Keratinocyte (primary cell): ENCODE measurements around the gene PRDM11. TPM values are rescaled to one million over a fixed set of nuclear protein-coding genes. Genes with fewer than 3 reads are reported as not detected.

Experiments used
- DNase-seq: peaks from one replicate; pipeline ENCODE4 v3.0.0-alpha.2; 2011; ENCODE audit warnings: low read depth, missing footprints, low spot score
- FAIRE-seq: peaks from 2 replicates; lab custom pipeline; 2011; peaks lifted over from hg19 to GRCh38; lab: Jason Lieb, UNC
- H2AFZ ChIP-seq: 2 replicates; pipeline ENCODE4 v1.6.0; 2012; ENCODE audit warnings: low read length, control low read depth, inconsistent platforms; ENCODE audit not compliant: control insufficient read depth
- H3K27ac ChIP-seq: 2 replicates; pipeline ENCODE4 v1.5.1; 2011; ENCODE audit warnings: low read length; ENCODE audit not compliant: control insufficient read depth, insufficient read depth
- H3K27me3 ChIP-seq: 3 replicates; pipeline ENCODE4 v1.6.0; 2011; ENCODE audit warnings: low read length; ENCODE audit not compliant: control insufficient read depth, insufficient read depth; ENCODE audit errors: extremely low read depth
- H3K36me3 ChIP-seq, 2 experiments: 2 replicates in 1 of 2; 3 replicates in 1 of 2; pipeline ENCODE4 v1.5.1; 2011; ENCODE audit warnings: low read length in 2 of 2, mild to moderate bottlenecking in 1 of 2; ENCODE audit not compliant: control insufficient read depth in 2 of 2, insufficient read depth in 2 of 2; ENCODE audit errors: extremely low read depth in 1 of 2
- H3K4me1 ChIP-seq: 3 replicates; pipeline ENCODE4 v1.5.1; 2011; ENCODE audit warnings: low read length; ENCODE audit not compliant: control insufficient read depth, insufficient read depth; ENCODE audit errors: extremely low read depth
- H3K4me2 ChIP-seq: 3 replicates; pipeline ENCODE4 v1.6.0; 2011; ENCODE audit warnings: low read depth, low read length; ENCODE audit not compliant: control insufficient read depth, insufficient read depth; ENCODE audit errors: extremely low read depth
- H3K4me3 ChIP-seq, 3 experiments: fragments of 200-600 bp in 1 of 3; sonication (generic) in 1 of 3; 2 replicates in 2 of 3; 3 replicates in 1 of 3; pipeline ENCODE4 v1.5.1; 2011 to 2016; ENCODE audit warnings: low read length in 3 of 3, mild to moderate bottlenecking in 3 of 3, control low read depth in 2 of 3, inconsistent platforms in 1 of 3, low read depth in 1 of 3, mixed read lengths in 1 of 3, mixed run types in 1 of 3, moderate library complexity in 1 of 3; ENCODE audit not compliant: control insufficient read depth in 2 of 3, insufficient read depth in 2 of 3; ENCODE audit errors: extremely low read depth in 1 of 3
- H3K79me2 ChIP-seq: 2 replicates; pipeline ENCODE4 v1.6.0; 2012; ENCODE audit warnings: low read length; ENCODE audit not compliant: control insufficient read depth, insufficient read depth
- H3K9ac ChIP-seq: 3 replicates; pipeline ENCODE4 v1.6.0; 2011; ENCODE audit warnings: low read length; ENCODE audit not compliant: control insufficient read depth, insufficient read depth; ENCODE audit errors: extremely low read depth
- H3K9me1 ChIP-seq: 3 replicates; pipeline ENCODE4 v1.6.0; 2011; ENCODE audit warnings: low read length; ENCODE audit not compliant: control insufficient read depth, insufficient read depth; ENCODE audit errors: extremely low read depth
- H3K9me3 ChIP-seq: 2 replicates; pipeline ENCODE4 v1.5.1; 2012; ENCODE audit warnings: low read depth, low read length; ENCODE audit not compliant: control insufficient read depth
- H4K20me1 ChIP-seq: 3 replicates; pipeline ENCODE4 v1.6.0; 2011; ENCODE audit warnings: low read length; ENCODE audit not compliant: control insufficient read depth, insufficient read depth; ENCODE audit errors: extremely low read depth
- EZH2 ChIP-seq: IDR thresholded peaks from one replicate; pipeline ENCODE4 v1.6.1; 2012; ENCODE audit warnings: inconsistent platforms, mild to moderate bottlenecking, low read length, moderate library complexity
- dilution Hi-C: fragments of 300-500 bp; cut with MboI; formaldehyde crosslinking; loops from one replicate; pipeline ENCODE4 v1.7.0; 2020; ENCODE audit warnings: low sequenced_read_pairs; ENCODE audit not compliant: extremely low pct_ligation_motif_present
- polyA plus RNA-seq, 5 experiments: library from polyadenylated mRNA; depleted of rRNA in 3 of 5; stranded (reverse) in 3 of 5; stranded (forward) in 1 of 5; unstranded in 1 of 5; fragments of >200 nt; gene quantifications; 1 replicate in 1 of 5; 2 replicates in 3 of 5; 3 replicates in 1 of 5; pipeline versions ENCODE4 v1.2.1 to v1.2.3, GENCODE V29; 2011 to 2012; ENCODE audit warnings: missing spikeins in 2 of 5, low read depth in 1 of 5, low replicate concordance in 1 of 5
- TF ChIP-seq, protein P1 (sequence below), 3 experiments: IDR thresholded peaks in 1 of 3; conservative IDR thresholded peaks in 1 of 3; optimal IDR thresholded peaks in 1 of 3; 2 replicates in 2 of 3; 3 replicates in 1 of 3; pipeline versions ENCODE3 to v1.5.1; 2011; ENCODE audit warnings: low read length in 3 of 3, mild to moderate bottlenecking in 3 of 3, moderate library complexity in 2 of 3, control low read depth in 1 of 3, inconsistent platforms in 1 of 3; ENCODE audit not compliant: insufficient read depth in 2 of 3; ENCODE audit errors: extremely low read depth in 1 of 3

The PRDM11 gene
- polyA plus RNA-seq, 1 donor (not counting 4 experiments of a cell fraction or from before 2014, with no cell fraction given), result 2.1 TPM

DNA sequence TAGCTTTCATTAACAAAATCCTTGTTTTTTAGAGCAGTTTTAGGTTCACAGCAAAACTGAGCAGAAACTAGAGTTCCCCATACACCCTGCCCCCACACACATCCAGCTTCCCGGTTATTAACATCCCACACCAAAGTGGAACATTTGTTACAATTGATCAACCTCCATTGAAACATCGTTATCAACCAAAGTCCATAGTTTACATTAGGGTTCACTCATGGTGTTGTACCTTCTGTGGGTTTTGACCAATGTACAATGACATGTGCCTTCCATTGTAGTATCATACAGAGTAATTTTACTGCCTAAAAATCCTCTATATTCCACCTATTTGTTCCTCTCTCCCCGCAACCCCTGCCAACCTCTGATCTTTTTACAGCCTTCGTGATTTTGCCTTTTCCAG lies 28.5 kb downstream of the PRDM11 start:
- Histone ChIP-seq H3K9me3 (no peaks in the 10 kb centered on the region), H3K27me3 (no peaks in the 10 kb centered on the region), H3K4me2 (no peak overlapping the region), H3K36me3 (no peaks in the 10 kb centered on the region), H3K27ac (no peak overlapping the region), H3K4me3 (no peak overlapping the region), H3K4me1 (peaks cover 11% of the 10 kb centered on the region), H2AFZ (no peak overlapping the region), H4K20me1 (no peaks in the 10 kb centered on the region), H3K9me1 (no peaks in the 10 kb centered on the region), H3K79me2 (no peaks in the 10 kb centered on the region), H3K9ac (no peak overlapping the region)
- dilution Hi-C loops, result no loop called here
- FAIRE-seq (no peak), DNase-seq (no peak)
- TF ChIP-seq, protein P1, sequence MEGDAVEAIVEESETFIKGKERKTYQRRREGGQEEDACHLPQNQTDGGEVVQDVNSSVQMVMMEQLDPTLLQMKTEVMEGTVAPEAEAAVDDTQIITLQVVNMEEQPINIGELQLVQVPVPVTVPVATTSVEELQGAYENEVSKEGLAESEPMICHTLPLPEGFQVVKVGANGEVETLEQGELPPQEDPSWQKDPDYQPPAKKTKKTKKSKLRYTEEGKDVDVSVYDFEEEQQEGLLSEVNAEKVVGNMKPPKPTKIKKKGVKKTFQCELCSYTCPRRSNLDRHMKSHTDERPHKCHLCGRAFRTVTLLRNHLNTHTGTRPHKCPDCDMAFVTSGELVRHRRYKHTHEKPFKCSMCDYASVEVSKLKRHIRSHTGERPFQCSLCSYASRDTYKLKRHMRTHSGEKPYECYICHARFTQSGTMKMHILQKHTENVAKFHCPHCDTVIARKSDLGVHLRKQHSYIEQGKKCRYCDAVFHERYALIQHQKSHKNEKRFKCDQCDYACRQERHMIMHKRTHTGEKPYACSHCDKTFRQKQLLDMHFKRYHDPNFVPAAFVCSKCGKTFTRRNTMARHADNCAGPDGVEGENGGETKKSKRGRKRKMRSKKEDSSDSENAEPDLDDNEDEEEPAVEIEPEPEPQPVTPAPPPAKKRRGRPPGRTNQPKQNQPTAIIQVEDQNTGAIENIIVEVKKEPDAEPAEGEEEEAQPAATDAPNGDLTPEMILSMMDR (optimal IDR thresholded peaks at IDR 0.05 in 1 of 3, IDR thresholded peaks at IDR 0.05 in 1 of 3, conservative IDR thresholded peaks at IDR 0.05 in 1 of 3; ENCODE audit: extremely low read depth in 1 of 3, insufficient read depth in 2 of 3, low read length in 3 of 3), result no peak
- no peak for TF ChIP-seq EZH2

DNA sequence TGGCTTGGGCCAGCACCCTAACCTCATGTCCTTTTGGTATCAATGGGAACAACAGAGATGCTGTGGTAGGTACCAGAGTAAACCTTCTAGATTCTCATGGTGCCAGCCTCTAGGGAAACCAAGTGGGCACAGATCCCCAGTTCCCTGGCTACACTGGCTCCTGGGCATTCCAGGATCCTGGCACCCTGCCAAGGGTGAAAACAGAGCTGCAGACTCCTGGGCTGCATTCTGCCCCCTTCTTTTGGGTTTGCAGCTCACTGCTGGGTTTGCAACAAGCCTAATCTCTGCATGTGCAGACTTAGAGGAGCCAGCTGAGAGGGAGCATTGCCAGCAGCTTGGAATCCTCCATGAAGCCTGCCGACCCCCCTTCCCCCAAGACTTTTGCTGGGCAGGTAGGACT lies 30.6 kb downstream of the PRDM11 start:
- dilution Hi-C loops, result no loop called here
- DNase-seq (no peak), FAIRE-seq (no peak)
- Histone ChIP-seq H4K20me1 (no peaks in the 10 kb centered on the region), H3K9ac (no peak overlapping the region), H3K9me1 (no peaks in the 10 kb centered on the region), H3K36me3 (no peaks in the 10 kb centered on the region), H3K4me1 (peaks cover 20% of the 10 kb centered on the region), H3K27ac (no peak overlapping the region), H3K79me2 (no peaks in the 10 kb centered on the region), H3K4me2 (no peak overlapping the region), H2AFZ (no peak overlapping the region), H3K9me3 (no peaks in the 10 kb centered on the region), H3K27me3 (no peaks in the 10 kb centered on the region), H3K4me3 (no peak overlapping the region)
- TF ChIP-seq EZH2, result no peak
- TF ChIP-seq, protein P1 (optimal IDR thresholded peaks at IDR 0.05 in 1 of 3, IDR thresholded peaks at IDR 0.05 in 1 of 3, conservative IDR thresholded peaks at IDR 0.05 in 1 of 3; ENCODE audit: extremely low read depth in 1 of 3, insufficient read depth in 2 of 3, low read length in 3 of 3), result no peak
